Endothelial cell of umbilical vein (primary cell): Measurements from ENCODE around the gene PSD2.

Source experiments
- CTCF ChIP-seq, 2 donors: IDR thresholded peaks; 1 replicate in 1 of 2; 2 replicates in 1 of 2; pipeline ENCODE4 v1.5.1; 2011; ENCODE audit warnings: low read length in 2 of 2, mild to moderate bottlenecking in 2 of 2, moderate library complexity in 2 of 2, control low read depth in 1 of 2, inconsistent platforms in 1 of 2, low read depth in 1 of 2; ENCODE audit not compliant: insufficient read depth in 1 of 2; ENCODE audit errors: extremely low read depth in 1 of 2
- EZH2 ChIP-seq: IDR thresholded peaks from 2 replicates; pipeline ENCODE4 v1.6.1; 2012; ENCODE audit warnings: borderline replicate concordance, low read depth, mild to moderate bottlenecking, moderate library complexity, low read length, inconsistent platforms; ENCODE audit not compliant: severe bottlenecking
- MYC ChIP-seq: IDR thresholded peaks from one replicate; pipeline ENCODE4 v1.6.1; 2011; ENCODE audit warnings: mild to moderate bottlenecking, low read depth, low read length
- POLR2A ChIP-seq: IDR thresholded peaks from 2 replicates; pipeline ENCODE4 v1.6.1; 2012; ENCODE audit warnings: low read depth, mild to moderate bottlenecking, control low read depth, low read length
- POLR2AphosphoS5 ChIP-seq: IDR thresholded peaks from 2 replicates; pipeline ENCODE4 v1.6.1; 2012; ENCODE audit warnings: low read depth, mild to moderate bottlenecking, control low read depth, low read length, moderate library complexity; ENCODE audit not compliant: insufficient read depth
- TF ChIP-seq, protein P1 (sequence below): IDR thresholded peaks from 2 replicates; pipeline ENCODE4 v1.6.1; 2011; ENCODE audit not compliant: insufficient read depth, insufficient read length

GRCh38 chr5:139886213-139886612 is 90.6 kb downstream of the PSD2 start:
- TF ChIP-seq CTCF (IDR thresholded peaks at IDR 0.05; ENCODE audit: extremely low read depth in 1 of 2, insufficient read depth in 1 of 2, low read depth in 1 of 2, low read length in 2 of 2), result no peak
- no peak for TF ChIP-seq POLR2AphosphoS5
- TF ChIP-seq POLR2A, result no peak
- no peak for TF ChIP-seq EZH2
- no peak for TF ChIP-seq MYC
- TF ChIP-seq, protein P1, sequence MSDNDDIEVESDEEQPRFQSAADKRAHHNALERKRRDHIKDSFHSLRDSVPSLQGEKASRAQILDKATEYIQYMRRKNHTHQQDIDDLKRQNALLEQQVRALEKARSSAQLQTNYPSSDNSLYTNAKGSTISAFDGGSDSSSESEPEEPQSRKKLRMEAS, result no peak
